Spleen (tissue), 7 donors: ENCODE measurements around the gene GPHN.

Source experiments
- CTCF ChIP-seq, 11 experiments: fragments of 200-600 bp in 7 of 11; fragments of 450-650 bp in 4 of 11; sonication (generic) in 4 of 11; IDR thresholded peaks in 8 of 11; conservative IDR thresholded peaks in 3 of 11; 1 replicate in 7 of 11; 2 replicates in 4 of 11; pipeline versions ENCODE4 v1.4.0 to v1.8.0; 2016 to 2021; ENCODE audit warnings: antibody characterized with exemption in 11 of 11, inconsistent platforms in 4 of 11, mild to moderate bottlenecking in 1 of 11
- POLR2A ChIP-seq, 3 donors: fragments of 450-650 bp; IDR thresholded peaks; one replicate each; pipeline ENCODE4 v1.5.1; 2017; ENCODE audit warnings: antibody characterized with exemption in 3 of 3, mild to moderate bottlenecking in 1 of 3
- POLR2AphosphoS5 ChIP-seq, 3 donors: sonication (generic); formaldehyde crosslinking; IDR thresholded peaks; one replicate each; pipeline ENCODE4 v1.5.1; 2017; ENCODE audit warnings: antibody characterized with exemption in 3 of 3
- donor health status: DM: no; HTN: no; CAD: no; lungs with moderate emphysema.
- donor health status: DM: no; HTN: no; CAD: no.
- donor health status: DM: no; HTN: no; CAD: no.

GRCh38 chr14:66636240-66636639, 128.3 kb downstream of the GPHN start:
- TF ChIP-seq POLR2AphosphoS5 (IDR thresholded peaks at IDR 0.05): no peak
- no peak for TF ChIP-seq CTCF (IDR thresholded peaks at IDR 0.05 in 8 of 11, conservative IDR thresholded peaks at IDR 0.05 in 3 of 11)
- no peak for TF ChIP-seq POLR2A (IDR thresholded peaks at IDR 0.05)
